Epithelial cell of esophagus (primary cell): ENCODE measurements around the gene PDE11A.
"Not testable (repeated sequence)": the region's sequence is repeated elsewhere in the genome, so short reads cannot be mapped to it uniquely, and the experiment has no call there.

Experiments used
- DNase-seq: peaks from one replicate; pipeline ENCODE4 v3.0.0; 2010; ENCODE audit warnings: low read depth
- H3K4me3 ChIP-seq: 2 replicates; pipeline ENCODE4 v1.5.1; 2011; ENCODE audit warnings: mild to moderate bottlenecking, low read length, control low read depth
- CTCF ChIP-seq: IDR thresholded peaks from 2 replicates; pipeline ENCODE4 v1.5.1; 2011; ENCODE audit warnings: low read depth, mild to moderate bottlenecking, low read length, control low read depth, inconsistent platforms; ENCODE audit not compliant: insufficient read depth; ENCODE audit errors: missing control alignments

PDE11A gene

DNA sequence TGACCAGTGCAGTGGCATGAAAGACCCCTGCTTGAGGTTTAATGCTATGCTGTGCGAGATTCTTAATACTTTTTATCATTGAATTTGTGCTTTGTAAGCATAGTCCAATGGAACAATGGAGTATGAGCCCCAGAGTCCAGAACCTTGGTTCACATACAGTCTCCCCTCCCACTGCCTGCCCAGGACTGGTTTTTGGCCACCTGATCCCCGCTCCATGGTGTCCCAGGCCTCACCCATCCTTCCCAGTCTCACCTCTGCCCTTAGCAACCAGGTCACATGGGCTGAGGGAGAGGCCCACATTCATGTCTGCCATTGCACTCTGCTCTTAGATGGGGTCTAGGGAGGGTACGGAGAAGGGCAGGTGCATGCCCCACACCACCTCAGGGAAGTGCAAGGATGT lies 6.3 kb downstream of the PDE11A start:
- no peak for DNase-seq
- no peak for TF ChIP-seq CTCF
- H3K4me3 ChIP-seq = no peak overlapping the region

- no peak overlapping the region for H3K4me3 ChIP-seq
- no peak for DNase-seq
- TF ChIP-seq CTCF = no peak
These were observed 12.9 kb downstream of the PDE11A start for GRCh38 chr2:178059681-178060080.

GRCh38 chr2:178059111-178059510 lies 13.5 kb downstream of the PDE11A start:
- DNase-seq = no peak
- H3K4me3 ChIP-seq = no peak overlapping the region
- TF ChIP-seq CTCF = no peak

- no peak for TF ChIP-seq CTCF
These were observed 15.3 kb downstream of the PDE11A start for GRCh38 chr2:178057179-178057680.

GRCh38 chr2:178056345-178056744 lies 16.2 kb downstream of the PDE11A start:
- TF ChIP-seq CTCF = no peak
- H3K4me3 ChIP-seq = no peak overlapping the region
- DNase-seq = no peak

More at GRCh38 chr2:178057179-178057680, 15.3 kb downstream of the PDE11A start:
- no peak overlapping the region for H3K4me3 ChIP-seq
- no peak for DNase-seq

DNA sequence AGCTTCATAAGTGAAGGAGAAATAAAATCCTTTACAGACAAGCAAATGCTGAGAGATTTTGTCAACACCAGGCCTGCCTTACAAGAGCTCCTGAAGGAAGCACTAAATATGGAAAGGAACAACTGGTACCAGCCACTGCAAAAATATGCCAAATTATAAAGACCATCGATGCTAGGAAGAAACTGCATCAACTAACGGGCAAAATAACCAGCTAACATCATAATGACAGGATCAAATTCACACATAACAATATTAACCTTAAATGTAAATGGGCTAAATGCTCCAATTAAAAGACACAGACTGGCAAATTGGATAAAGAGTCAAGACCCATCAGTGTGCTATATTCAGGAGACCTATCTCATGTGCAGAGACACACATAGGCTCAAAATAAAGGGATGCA lies 21.3 kb downstream of the PDE11A start:
- DNase-seq, H3K4me3 ChIP-seq: not testable (repeated sequence)

DNA sequence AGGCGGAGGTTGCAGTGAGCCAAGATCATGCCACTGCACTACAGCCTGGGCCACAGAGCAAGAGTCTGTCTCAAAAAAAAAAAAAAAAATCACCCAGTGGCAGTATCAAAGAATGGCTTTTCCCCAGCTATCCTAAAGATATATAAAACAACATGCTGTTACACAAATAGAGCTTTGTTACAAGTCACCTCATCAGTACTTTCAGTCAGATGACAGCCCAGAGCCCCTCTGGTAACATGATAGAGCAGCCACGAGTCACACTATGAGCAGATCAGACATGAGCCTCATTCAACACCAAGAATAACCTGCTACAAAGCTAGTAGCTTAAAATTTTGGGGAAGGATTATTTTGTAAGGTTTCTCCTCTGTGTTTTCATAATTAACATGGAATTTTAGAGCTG lies 25.2 kb downstream of the PDE11A start:
- no peak for DNase-seq
- no peak overlapping the region for H3K4me3 ChIP-seq
- no peak for TF ChIP-seq CTCF
